ENCODE data around the gene CDK10.

Gene CDK10

GRCh38 chr16:89738072-89738377, 51.5 kb downstream of the CDK10 start:
- DNase-seq: no peak

- no peak for DNase-seq
Measured at GRCh38 chr16:89738538-89739317, 52.2 kb downstream of the CDK10 start.

GRCh38 chr16:89739383-89739782, 52.9 kb downstream of the CDK10 start:
- DNase-seq: no peak

- no peak for DNase-seq
Measured at GRCh38 chr16:89741342-89742014, 55.0 kb downstream of the CDK10 start.

GRCh38 chr16:89742948-89743347, 56.5 kb downstream of the CDK10 start:
- DNase-seq: no peak

GRCh38 chr16:89744813-89745212, 58.3 kb downstream of the CDK10 start:
- no peak for DNase-seq

All from NCI-H748 treated with DMSO at 0.1 percent for 48 hours (cell line).